HUES64 (cell line): ENCODE measurements around the gene TSEN2.

Experiments
- H3K27ac ChIP-seq: 2 replicates; pipeline ENCODE4 v1.7.0; 2013; ENCODE audit warnings: low read depth, low read length, inconsistent platforms
- H3K27me3 ChIP-seq: 2 replicates; pipeline ENCODE4 v1.6.1; 2013; ENCODE audit warnings: mild to moderate bottlenecking, low read length; ENCODE audit not compliant: insufficient read depth
- H3K36me3 ChIP-seq: 2 replicates; pipeline ENCODE4 v1.6.1; 2013; ENCODE audit warnings: mild to moderate bottlenecking, low read length; ENCODE audit not compliant: insufficient read depth
- H3K4me1 ChIP-seq: 2 replicates; pipeline ENCODE4 v1.6.1; 2013; ENCODE audit warnings: mild to moderate bottlenecking, low read length, moderate library complexity; ENCODE audit not compliant: insufficient read depth
- H3K4me3 ChIP-seq: 2 replicates; pipeline ENCODE4 v1.5.1; 2013; ENCODE audit warnings: mild to moderate bottlenecking, low read length, moderate library complexity
- H3K9ac ChIP-seq: 2 replicates; pipeline ENCODE4 v1.6.1; 2013; ENCODE audit warnings: mild to moderate bottlenecking, low read depth, low read length
- H3K9me3 ChIP-seq: 2 replicates; pipeline ENCODE4 v1.6.1; 2013; ENCODE audit warnings: low read depth, low read length; ENCODE audit not compliant: insufficient read depth
- WGBS: fragments of 150-250, 120-280 bp; methylation state at CpG from one replicate; pipeline ENCODE4 v1.1.7; 2013; ENCODE audit warnings: missing lambda C conversion rate; 5-methylcytosine and 5-hydroxymethylcytosine counted together

Gene TSEN2

DNA sequence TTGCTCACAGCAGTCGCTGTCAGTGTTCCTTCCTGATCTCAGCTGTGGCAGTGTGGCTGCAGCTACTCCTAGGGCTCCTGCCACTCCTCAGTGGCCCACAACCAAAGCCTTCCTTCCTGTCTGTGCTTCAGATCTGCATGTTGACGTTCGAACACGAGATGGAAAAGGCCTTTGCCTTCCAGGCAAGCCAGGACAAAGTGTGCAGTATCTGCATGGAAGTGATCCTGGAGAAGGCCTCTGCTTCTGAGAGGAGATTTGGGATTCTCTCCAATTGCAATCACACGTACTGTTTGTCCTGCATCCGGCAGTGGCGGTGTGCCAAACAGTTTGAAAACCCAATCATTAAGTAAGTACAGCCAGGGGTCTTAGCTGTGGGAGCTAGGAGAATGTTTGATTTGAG, 90.4 kb downstream of the TSEN2 start:
- Histone ChIP-seq H3K27ac (no peak overlapping the region), H3K4me3 (no peak overlapping the region), H3K36me3 (peaks cover 91% of the 10 kb centered on the region), H3K9ac (no peak overlapping the region), H3K4me1 (no peaks in the 10 kb centered on the region), H3K9me3 (no peaks in the 10 kb centered on the region), H3K27me3 (no peaks in the 10 kb centered on the region)
- 96% methylated on average over 7 of the region's 7 CpGs for WGBS

- H3K27me3 ChIP-seq, result no peaks in the 10 kb centered on the region
- 93% methylated on average over 3 of the region's 5 CpGs for WGBS
- H3K9me3 ChIP-seq, result no peaks in the 10 kb centered on the region
- no peak overlapping the region for H3K27ac ChIP-seq
- H3K4me1 ChIP-seq, result no peaks in the 10 kb centered on the region
- no peak overlapping the region for H3K4me3 ChIP-seq
- peaks cover 83% of the 10 kb centered on the region for H3K36me3 ChIP-seq
- no peak overlapping the region for H3K9ac ChIP-seq
Observed at GRCh38 chr3:12577379-12577778, 93.1 kb downstream of the TSEN2 start.

- H3K4me3 ChIP-seq, result no peak overlapping the region
- H3K9me3 ChIP-seq, result no peaks in the 10 kb centered on the region
- WGBS, result 95% methylated on average over 1 of the region's 2 CpGs
- H3K9ac ChIP-seq, result no peak overlapping the region
- no peak overlapping the region for H3K27ac ChIP-seq
- H3K36me3 ChIP-seq, result peaks cover 85% of the 10 kb centered on the region
- no peaks in the 10 kb centered on the region for H3K4me1 ChIP-seq
- H3K27me3 ChIP-seq, result no peaks in the 10 kb centered on the region
Observed at GRCh38 chr3:12578742-12579141, 94.5 kb downstream of the TSEN2 start.

GRCh38 chr3:12579456-12579855, 95.2 kb downstream of the TSEN2 start:
- Histone ChIP-seq H3K4me1 (no peaks in the 10 kb centered on the region), H3K4me3 (no peak overlapping the region), H3K36me3 (peaks cover 85% of the 10 kb centered on the region), H3K27me3 (no peaks in the 10 kb centered on the region), H3K9me3 (no peaks in the 10 kb centered on the region), H3K27ac (no peak overlapping the region), H3K9ac (no peak overlapping the region)
- WGBS, result 96% methylated on average over 3 of the region's 3 CpGs

DNA sequence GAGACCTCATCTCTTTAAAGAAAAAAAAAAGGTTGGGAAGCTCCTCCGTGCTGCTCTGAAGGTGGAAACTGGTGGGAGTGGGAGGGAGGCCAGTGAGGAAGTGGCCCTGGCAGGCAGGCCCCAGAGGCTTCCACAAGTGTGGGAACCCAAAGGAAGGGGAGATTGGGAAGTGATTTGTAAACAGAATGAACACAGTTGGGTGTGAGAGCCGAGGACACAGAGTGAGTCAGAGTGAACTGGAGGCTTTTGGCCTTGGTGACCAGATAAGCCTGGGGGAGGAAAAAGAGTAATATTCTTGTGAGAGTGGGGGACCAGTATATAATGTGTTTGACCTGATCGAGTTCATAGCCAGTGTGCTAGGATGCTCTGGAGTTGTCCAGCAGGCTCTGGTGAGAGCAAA, 95.6 kb downstream of the TSEN2 start:
- 91% methylated on average over 3 of the region's 3 CpGs for WGBS
- no peak overlapping the region for H3K4me3 ChIP-seq
- H3K36me3 ChIP-seq, result peaks cover 85% of the 10 kb centered on the region
- H3K27ac ChIP-seq, result no peak overlapping the region
- no peaks in the 10 kb centered on the region for H3K9me3 ChIP-seq
- H3K27me3 ChIP-seq, result no peaks in the 10 kb centered on the region
- H3K9ac ChIP-seq, result no peak overlapping the region
- no peaks in the 10 kb centered on the region for H3K4me1 ChIP-seq

DNA sequence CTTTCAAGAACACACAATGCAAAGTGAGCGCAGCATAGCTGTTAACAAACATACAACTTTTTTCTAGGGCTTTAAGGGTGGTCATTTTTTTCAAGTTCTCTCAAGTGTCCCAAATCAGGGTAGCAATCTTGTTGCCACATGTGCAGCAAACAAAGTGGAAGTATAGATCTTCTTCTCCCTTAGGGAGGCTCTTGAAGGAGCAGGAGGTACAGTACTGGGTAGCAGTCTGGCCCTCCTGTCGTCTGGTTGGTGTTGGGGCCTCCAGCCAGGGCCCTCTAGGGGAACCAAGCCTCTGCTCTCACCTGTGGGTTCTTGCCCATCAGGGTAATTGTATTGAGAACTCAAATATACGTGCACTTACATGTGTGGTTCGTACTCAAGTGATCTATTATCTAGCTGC, 98.5 kb downstream of the TSEN2 start:
- Histone ChIP-seq H3K9ac (no peak overlapping the region), H3K4me3 (no peak overlapping the region), H3K4me1 (no peaks in the 10 kb centered on the region), H3K27ac (no peak overlapping the region), H3K9me3 (no peaks in the 10 kb centered on the region), H3K36me3 (peaks cover 85% of the 10 kb centered on the region), H3K27me3 (no peaks in the 10 kb centered on the region)
- WGBS, result 95% methylated on average over 3 of the region's 4 CpGs
